ENCODE data around the gene CHRM2.

Gene CHRM2

DNA sequence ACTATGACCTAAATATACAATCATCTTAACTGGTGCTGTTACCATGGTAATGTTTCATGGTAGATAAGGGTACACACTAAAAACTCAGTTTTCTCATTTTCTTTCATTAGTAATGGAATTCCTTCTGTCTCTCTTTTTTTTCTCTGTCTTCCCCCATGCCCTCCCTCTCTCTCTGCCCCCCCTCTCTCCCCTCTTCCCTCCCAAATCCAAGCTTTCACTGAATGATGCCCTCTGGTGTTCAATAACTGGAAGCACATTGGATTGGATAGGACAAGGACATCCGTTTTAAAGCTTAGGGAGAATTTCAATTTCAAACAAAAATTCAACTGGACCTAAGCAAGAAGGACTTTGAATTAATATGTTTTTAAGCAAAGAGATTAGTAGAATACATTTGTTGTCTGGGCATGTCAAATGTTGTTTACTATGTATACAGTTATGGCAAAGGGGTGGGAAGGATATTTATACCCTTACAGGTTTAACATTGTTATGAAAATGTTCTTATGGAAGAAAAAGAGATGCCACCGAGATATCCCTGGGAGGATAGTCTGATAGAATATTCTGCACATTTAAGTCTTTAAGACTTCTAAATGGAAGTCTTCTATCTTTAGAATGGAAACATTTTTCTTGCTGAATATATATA is 6.1 kb downstream of the CHRM2 start:
- no peaks in the 10 kb centered on the region for H3K36me3 Mint-ChIP-seq (ENCODE audit: insufficient read depth)

DNA sequence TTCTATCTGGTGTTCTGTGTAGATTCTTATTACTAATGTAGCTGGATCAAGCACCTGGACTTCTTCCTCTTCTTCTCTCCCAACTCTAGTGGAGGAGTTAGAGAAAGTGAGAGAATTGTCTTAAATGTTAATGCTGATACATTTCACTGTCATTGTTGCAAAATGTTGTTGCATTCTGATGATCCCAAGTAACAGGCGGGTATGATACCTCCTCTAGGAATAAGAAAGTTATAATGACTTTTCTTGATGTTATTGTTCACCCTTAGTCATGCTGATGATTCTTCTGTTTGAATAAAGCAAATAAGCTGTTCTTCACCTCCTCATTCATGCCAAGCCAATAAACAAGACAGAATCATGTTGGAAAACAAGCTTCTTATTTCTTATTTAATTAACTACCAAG is 9.1 kb downstream of the CHRM2 start:
- no peaks in the 10 kb centered on the region for H3K36me3 Mint-ChIP-seq (ENCODE audit: insufficient read depth)
- peaks cover 17% of the 10 kb centered on the region for H3K9me3 Mint-ChIP-seq
- no peaks in the 10 kb centered on the region for H3K27me3 Mint-ChIP-seq
- no peak overlapping the region for H3K4me3 Mint-ChIP-seq
- no peak overlapping the region for H3K27ac Mint-ChIP-seq (ENCODE audit: low read depth)
- DNase-seq (ENCODE audit: low spot score in 2 of 2): no peak
- H3K4me1 Mint-ChIP-seq: no peaks in the 10 kb centered on the region
- no peak for ATAC-seq (replicated peaks; ENCODE audit: extremely low read depth, poor library complexity, severe bottlenecking)

More for the DNA sequence above, 6.1 kb downstream of the CHRM2 start:
- DNase-seq (ENCODE audit: low spot score in 2 of 2) (no peak), ATAC-seq (replicated peaks; ENCODE audit: extremely low read depth, poor library complexity, severe bottlenecking) (no peak)
- Mint-ChIP-seq H3K27me3 (peaks cover 18% of the 10 kb centered on the region), H3K27ac (ENCODE audit: low read depth) (no peak overlapping the region), H3K4me1 (no peaks in the 10 kb centered on the region), H3K4me3 (no peak overlapping the region), H3K9me3 (no peaks in the 10 kb centered on the region)

DNA sequence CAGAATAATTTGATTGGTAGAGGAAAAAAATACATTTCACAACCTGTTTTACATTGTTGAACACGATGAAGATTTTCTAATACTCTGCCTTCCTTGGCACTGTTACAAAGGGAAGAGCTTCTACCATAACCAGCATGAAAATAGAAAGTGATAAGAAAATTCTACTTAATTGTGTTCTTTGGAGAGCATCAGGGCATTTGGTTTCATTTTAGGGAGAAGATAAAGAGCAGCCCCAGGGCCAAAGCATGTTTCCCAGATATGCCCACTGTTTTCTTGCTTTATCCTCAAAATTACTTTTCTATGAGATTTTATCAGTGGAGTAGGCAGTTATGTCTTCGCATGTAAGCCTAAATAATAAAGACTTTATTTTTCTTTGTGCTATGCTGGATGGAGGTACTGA is 9.5 kb downstream of the CHRM2 start:
- no peak overlapping the region for H3K27ac Mint-ChIP-seq (ENCODE audit: low read depth)
- no peak overlapping the region for H3K4me3 Mint-ChIP-seq
- DNase-seq (ENCODE audit: low spot score in 2 of 2) (no peak), ATAC-seq (replicated peaks; ENCODE audit: extremely low read depth, poor library complexity, severe bottlenecking) (no peak)
- no peaks in the 10 kb centered on the region for H3K4me1 Mint-ChIP-seq
- H3K27me3 Mint-ChIP-seq: no peaks in the 10 kb centered on the region
- no peaks in the 10 kb centered on the region for H3K36me3 Mint-ChIP-seq (ENCODE audit: insufficient read depth)
- peaks cover 18% of the 10 kb centered on the region for H3K9me3 Mint-ChIP-seq

DNA sequence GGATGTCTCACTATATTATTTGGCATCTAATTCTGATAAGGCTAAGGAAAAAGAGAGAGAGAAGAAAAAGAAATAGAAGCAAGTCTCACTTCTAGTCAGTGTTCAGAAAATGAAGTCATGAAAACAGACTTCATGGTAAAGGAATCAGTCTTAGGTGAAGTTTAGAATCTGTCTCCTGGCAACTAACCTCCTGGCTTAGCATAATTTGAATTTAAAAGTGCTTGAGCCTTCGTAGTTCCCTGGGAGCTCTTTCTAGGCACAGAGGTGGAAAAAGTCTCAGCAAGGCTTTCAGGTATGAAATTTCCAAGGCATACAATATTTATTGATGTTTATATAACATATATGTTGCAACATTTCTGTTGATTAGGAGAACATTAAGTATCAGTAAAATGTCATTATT is 10.4 kb downstream of the CHRM2 start:
- Mint-ChIP-seq H3K36me3 (ENCODE audit: insufficient read depth) (no peaks in the 10 kb centered on the region), H3K9me3 (peaks cover 18% of the 10 kb centered on the region), H3K4me3 (no peak overlapping the region), H3K4me1 (no peaks in the 10 kb centered on the region), H3K27me3 (no peaks in the 10 kb centered on the region), H3K27ac (ENCODE audit: low read depth) (no peak overlapping the region)
- ATAC-seq (replicated peaks; ENCODE audit: extremely low read depth, poor library complexity, severe bottlenecking): no peak
- no peak for DNase-seq (ENCODE audit: low spot score in 2 of 2)

DNA sequence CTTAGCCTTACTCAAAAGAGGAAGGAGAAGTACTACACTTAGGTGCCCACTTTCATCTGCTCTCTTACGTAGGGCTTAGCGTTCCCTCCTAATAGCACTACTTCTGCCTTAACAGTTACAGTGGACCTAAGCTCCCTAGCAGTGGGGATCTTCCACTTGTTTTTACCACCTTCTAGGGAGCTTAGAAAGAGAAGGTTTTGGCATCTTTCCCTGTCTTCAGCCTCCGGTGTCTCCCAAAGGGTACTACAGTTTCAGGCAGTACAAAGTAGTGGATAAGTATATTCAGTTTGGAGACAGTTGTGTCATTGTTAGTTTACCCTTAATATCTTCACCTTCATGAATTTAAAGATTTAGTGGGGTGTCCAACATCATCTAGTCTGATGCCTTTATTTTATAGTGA is 14.6 kb downstream of the CHRM2 start:
- no peak overlapping the region for H3K4me3 Mint-ChIP-seq
- no peak for ATAC-seq (replicated peaks; ENCODE audit: extremely low read depth, poor library complexity, severe bottlenecking)
- H3K4me1 Mint-ChIP-seq: no peaks in the 10 kb centered on the region
- no peak overlapping the region for H3K27ac Mint-ChIP-seq (ENCODE audit: low read depth)
- H3K9me3 Mint-ChIP-seq: peaks cover 25% of the 10 kb centered on the region
- no peak for DNase-seq (ENCODE audit: low spot score in 2 of 2)
- H3K36me3 Mint-ChIP-seq (ENCODE audit: insufficient read depth): no peaks in the 10 kb centered on the region
- no peaks in the 10 kb centered on the region for H3K27me3 Mint-ChIP-seq

DNA sequence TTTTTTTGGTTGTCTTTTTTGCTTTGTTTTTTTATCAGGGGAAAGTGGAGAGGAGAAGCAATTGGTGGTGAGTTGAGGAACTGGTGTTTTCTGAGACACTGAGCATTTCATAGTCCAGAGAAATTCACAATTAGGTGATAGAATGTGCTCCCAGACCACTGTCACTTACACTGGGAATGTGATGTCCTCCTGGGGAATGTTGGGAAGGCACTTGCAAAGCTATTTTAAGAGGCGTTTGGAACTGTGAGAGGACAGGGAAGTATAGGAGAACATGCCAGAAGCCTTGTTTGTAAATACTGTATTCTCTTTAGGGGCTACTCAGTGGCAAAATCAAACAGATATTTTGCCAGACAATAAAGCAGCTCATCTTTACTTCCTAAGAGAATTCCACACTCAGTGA is 16.0 kb downstream of the CHRM2 start:
- Mint-ChIP-seq H3K27me3 (no peaks in the 10 kb centered on the region), H3K4me3 (no peak overlapping the region), H3K4me1 (no peaks in the 10 kb centered on the region), H3K36me3 (ENCODE audit: insufficient read depth) (no peaks in the 10 kb centered on the region), H3K27ac (ENCODE audit: low read depth) (no peak overlapping the region), H3K9me3 (peaks cover 25% of the 10 kb centered on the region)
- no peak for DNase-seq (ENCODE audit: low spot score in 2 of 2)
- ATAC-seq (replicated peaks; ENCODE audit: extremely low read depth, poor library complexity, severe bottlenecking): no peak

DNA sequence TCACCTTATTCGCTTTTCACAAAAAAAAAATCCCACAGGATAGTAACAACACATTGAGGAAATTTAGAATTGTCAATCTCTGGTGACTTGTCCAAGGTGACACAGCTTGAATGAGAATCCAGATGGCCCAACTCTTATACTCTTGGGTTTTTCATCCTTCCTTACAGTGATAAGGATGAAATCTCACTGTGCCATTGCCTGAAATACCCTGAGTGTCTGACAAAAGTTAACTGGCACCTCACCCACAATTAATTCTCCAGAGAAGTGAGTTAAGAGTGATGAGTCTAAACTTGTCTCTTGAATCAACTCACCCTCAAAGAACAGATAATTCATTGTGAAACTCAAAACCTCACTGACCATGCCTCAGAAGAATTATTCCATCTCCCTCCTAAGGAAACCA is 18.9 kb downstream of the CHRM2 start:
- Mint-ChIP-seq H3K27ac (ENCODE audit: low read depth) (no peak overlapping the region), H3K9me3 (peaks cover 10% of the 10 kb centered on the region), H3K36me3 (ENCODE audit: insufficient read depth) (no peaks in the 10 kb centered on the region), H3K4me3 (no peak overlapping the region), H3K4me1 (no peaks in the 10 kb centered on the region), H3K27me3 (no peaks in the 10 kb centered on the region)
- no peak for ATAC-seq (replicated peaks; ENCODE audit: extremely low read depth, poor library complexity, severe bottlenecking)
- no peak for DNase-seq (ENCODE audit: low spot score in 2 of 2)

DNA sequence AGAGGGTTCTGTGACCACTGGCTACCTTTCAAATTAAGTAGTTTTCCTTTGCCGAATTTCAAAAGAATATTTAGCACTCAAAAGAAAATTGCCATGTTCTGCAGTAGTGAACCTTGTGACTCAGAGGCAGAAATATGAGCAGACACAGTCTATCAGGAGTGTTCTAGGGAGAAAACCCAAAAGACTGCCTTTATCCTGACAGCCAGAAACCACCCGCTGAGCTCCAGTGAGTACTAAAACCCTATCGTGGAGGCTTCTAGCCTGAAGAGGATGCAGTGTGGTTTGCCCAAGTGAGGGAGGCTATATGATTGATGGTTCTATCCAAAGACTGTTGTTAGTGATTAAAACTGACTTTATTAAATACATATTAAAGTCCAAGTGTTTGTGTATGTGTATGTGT is 21.9 kb downstream of the CHRM2 start:
- DNase-seq (ENCODE audit: low spot score in 2 of 2): no peak
- no peak overlapping the region for H3K4me3 Mint-ChIP-seq
- H3K36me3 Mint-ChIP-seq (ENCODE audit: insufficient read depth): no peaks in the 10 kb centered on the region
- no peaks in the 10 kb centered on the region for H3K4me1 Mint-ChIP-seq
- no peak overlapping the region for H3K27ac Mint-ChIP-seq (ENCODE audit: low read depth)
- ATAC-seq (replicated peaks; ENCODE audit: extremely low read depth, poor library complexity, severe bottlenecking): no peak
- no peaks in the 10 kb centered on the region for H3K27me3 Mint-ChIP-seq
- peaks cover 5% of the 10 kb centered on the region for H3K9me3 Mint-ChIP-seq

DNA sequence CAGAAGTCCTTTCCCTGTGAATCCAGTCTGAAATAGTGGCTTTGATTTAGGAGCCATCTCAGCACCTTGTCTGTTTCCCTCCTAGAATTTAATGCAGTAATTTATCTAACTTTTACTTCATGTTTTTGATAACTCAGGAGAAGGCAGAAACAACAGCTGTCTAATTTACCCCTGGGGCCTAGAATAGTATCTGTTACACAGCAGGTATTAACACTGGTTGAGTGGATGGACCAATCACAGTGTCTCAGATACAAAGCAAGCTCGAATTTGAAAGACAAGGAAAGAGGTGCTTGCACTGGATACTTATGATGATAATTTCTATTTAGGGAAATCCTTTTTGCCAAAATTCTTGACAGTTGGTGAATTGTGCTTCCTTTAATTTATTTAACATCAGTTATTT is 23.4 kb downstream of the CHRM2 start:
- no peaks in the 10 kb centered on the region for H3K27me3 Mint-ChIP-seq
- DNase-seq (ENCODE audit: low spot score in 2 of 2): no peak
- no peak for ATAC-seq (replicated peaks; ENCODE audit: extremely low read depth, poor library complexity, severe bottlenecking)

DNA sequence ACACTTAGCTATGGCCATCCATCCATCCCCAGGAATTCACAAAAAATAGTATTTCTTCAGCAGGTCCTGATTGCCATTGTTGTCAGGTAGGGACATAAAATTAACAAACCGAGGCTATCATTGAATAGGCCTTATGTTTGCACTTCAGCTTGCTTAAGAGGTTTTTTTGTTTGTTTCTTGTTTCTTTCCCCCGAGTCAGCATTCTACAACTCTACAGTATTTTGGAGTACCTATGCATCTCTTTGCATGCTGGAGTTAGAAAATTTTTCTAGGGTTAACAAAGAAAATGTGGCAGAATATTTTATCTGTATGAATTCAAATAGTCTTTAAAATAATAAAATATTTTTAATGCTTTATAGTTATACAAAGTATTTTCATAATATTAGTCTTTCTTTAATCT is 26.3 kb downstream of the CHRM2 start:
- ATAC-seq (replicated peaks; ENCODE audit: extremely low read depth, poor library complexity, severe bottlenecking) (no peak), DNase-seq (ENCODE audit: low spot score in 2 of 2) (no peak)
- Mint-ChIP-seq H3K27me3 (no peaks in the 10 kb centered on the region), H3K36me3 (ENCODE audit: insufficient read depth) (no peaks in the 10 kb centered on the region), H3K4me1 (no peaks in the 10 kb centered on the region), H3K9me3 (peaks cover 8% of the 10 kb centered on the region), H3K4me3 (no peak overlapping the region), H3K27ac (ENCODE audit: low read depth) (no peak overlapping the region)

More for the DNA sequence above, 23.4 kb downstream of the CHRM2 start:
- no peaks in the 10 kb centered on the region for H3K36me3 Mint-ChIP-seq (ENCODE audit: insufficient read depth)
- H3K9me3 Mint-ChIP-seq: peaks cover 6% of the 10 kb centered on the region
- no peaks in the 10 kb centered on the region for H3K4me1 Mint-ChIP-seq
- no peak overlapping the region for H3K27ac Mint-ChIP-seq (ENCODE audit: low read depth)
- H3K4me3 Mint-ChIP-seq: no peak overlapping the region

DNA sequence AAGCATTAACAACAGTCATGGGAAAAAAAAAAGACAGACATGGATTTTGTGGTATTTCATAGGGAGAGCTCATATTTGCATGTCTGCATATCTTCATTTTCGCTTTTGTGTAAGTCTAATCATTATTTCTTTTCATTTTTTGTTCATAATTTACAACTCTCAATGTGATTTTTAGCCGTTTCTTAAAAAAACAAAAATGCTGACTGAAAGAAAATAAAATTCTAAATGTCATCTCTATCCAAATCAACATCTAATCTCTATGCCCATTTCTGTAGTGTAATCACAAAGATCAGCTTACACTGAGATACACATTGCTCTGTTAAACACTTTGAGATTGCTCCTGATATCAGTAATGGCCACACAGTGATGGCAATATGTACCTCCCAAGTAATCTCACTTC is 29.2 kb downstream of the CHRM2 start:
- Mint-ChIP-seq H3K4me1 (no peaks in the 10 kb centered on the region), H3K9me3 (peaks cover 8% of the 10 kb centered on the region), H3K36me3 (ENCODE audit: insufficient read depth) (no peaks in the 10 kb centered on the region), H3K4me3 (no peak overlapping the region), H3K27me3 (no peaks in the 10 kb centered on the region), H3K27ac (ENCODE audit: low read depth) (no peak overlapping the region)
- DNase-seq (ENCODE audit: low spot score in 2 of 2): no peak
- no peak for ATAC-seq (replicated peaks; ENCODE audit: extremely low read depth, poor library complexity, severe bottlenecking)

DNA sequence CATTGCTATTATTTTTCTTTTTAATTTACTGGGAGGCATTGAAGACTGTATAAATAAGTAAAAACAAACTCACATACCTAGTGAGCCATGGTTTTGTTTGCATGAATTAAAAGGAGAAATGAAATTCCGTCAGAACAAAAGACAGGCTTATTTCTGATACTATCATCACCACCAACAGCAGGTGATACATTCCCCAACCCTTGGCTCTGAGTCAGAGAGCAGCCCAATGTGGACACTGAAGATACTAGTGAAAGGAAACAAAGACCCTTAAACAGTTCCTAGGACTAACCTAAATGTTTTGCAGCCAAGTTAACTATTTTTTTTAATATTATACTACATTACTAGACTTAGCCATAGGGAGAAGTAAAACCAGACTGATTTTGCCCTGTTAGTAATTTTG is 31.6 kb downstream of the CHRM2 start:
- Mint-ChIP-seq H3K27ac (ENCODE audit: low read depth) (no peak overlapping the region), H3K4me3 (no peak overlapping the region), H3K9me3 (peaks cover 8% of the 10 kb centered on the region), H3K4me1 (no peaks in the 10 kb centered on the region), H3K27me3 (no peaks in the 10 kb centered on the region), H3K36me3 (ENCODE audit: insufficient read depth) (no peaks in the 10 kb centered on the region)
- ATAC-seq (replicated peaks; ENCODE audit: extremely low read depth, poor library complexity, severe bottlenecking) (no peak), DNase-seq (ENCODE audit: low spot score in 2 of 2) (no peak)

DNA sequence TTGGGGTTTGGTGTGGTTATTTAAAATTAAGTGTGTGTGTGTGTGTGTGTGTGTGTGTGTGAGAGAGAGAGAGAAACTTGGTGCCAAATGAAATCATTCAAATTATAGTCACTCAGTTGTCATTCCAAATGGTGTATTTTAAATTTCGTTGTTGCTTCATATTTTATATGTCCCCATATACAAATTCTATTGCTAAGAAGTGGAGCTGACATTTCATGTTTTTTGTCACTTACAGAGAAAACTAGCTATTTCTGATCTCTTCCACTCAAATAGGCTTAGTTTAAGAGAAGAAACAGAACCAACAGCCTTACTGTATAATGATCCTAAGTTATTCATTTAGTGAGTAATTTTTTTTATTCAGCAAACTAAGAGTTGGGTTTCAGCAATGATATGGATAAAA is 42.3 kb downstream of the CHRM2 start:
- H3K27ac Mint-ChIP-seq (ENCODE audit: low read depth): no peak overlapping the region
- no peak overlapping the region for H3K4me3 Mint-ChIP-seq
- peaks cover 6% of the 10 kb centered on the region for H3K9me3 Mint-ChIP-seq
- H3K27me3 Mint-ChIP-seq: no peaks in the 10 kb centered on the region
- DNase-seq (ENCODE audit: low spot score in 2 of 2) (no peak), ATAC-seq (replicated peaks; ENCODE audit: extremely low read depth, poor library complexity, severe bottlenecking) (no peak)
- H3K4me1 Mint-ChIP-seq: no peaks in the 10 kb centered on the region
- no peaks in the 10 kb centered on the region for H3K36me3 Mint-ChIP-seq (ENCODE audit: insufficient read depth)

DNA sequence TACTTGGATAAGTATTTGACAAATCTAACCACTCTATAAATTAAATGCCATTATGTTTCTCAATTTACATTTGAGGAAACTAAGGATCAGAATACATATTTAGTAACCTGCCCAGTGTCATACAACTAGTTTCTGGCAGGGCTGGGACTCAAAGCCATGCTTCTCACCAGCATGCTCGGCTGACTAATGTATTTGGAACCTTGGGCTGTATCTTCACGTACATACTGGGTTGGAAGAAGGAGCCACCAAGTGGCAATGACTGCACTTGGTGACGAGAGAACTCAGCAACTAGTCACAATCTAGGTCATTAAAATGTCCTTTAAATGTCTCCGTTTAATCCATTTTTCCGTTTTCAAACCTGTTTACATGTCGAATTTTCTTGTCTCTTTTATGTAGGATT is 42.9 kb downstream of the CHRM2 start:
- Mint-ChIP-seq H3K9me3 (peaks cover 6% of the 10 kb centered on the region), H3K27ac (ENCODE audit: low read depth) (no peak overlapping the region), H3K36me3 (ENCODE audit: insufficient read depth) (no peaks in the 10 kb centered on the region), H3K27me3 (no peaks in the 10 kb centered on the region), H3K4me1 (no peaks in the 10 kb centered on the region), H3K4me3 (no peak overlapping the region)
- DNase-seq (ENCODE audit: low spot score in 2 of 2) (no peak), ATAC-seq (replicated peaks; ENCODE audit: extremely low read depth, poor library complexity, severe bottlenecking) (no peak)
